Psoas muscle (tissue), 8 donors: ENCODE results near the gene NR2F6. TPM values are rescaled to one million over a fixed set of nuclear protein-coding genes. Genes with fewer than 3 reads are reported as not detected.

Source experiments
- ATAC-seq, 4 donors: fragments of 200-7000 bp; cut with Tn5 transposase; one replicate each; pipeline ENCODE4 v1.9.1; 2020; ENCODE audit warnings: moderate library complexity in 3 of 4, mild to moderate bottlenecking in 2 of 4
- DNase-seq, 2 donors: peaks; one replicate each; pipeline ENCODE4 v3.0.0-alpha.2; 2020
- H3K27ac ChIP-seq: fragments of 200-600 bp; one replicate; pipeline ENCODE4 v1.8.0; 2022
- H3K27me3 ChIP-seq, 3 donors: fragments of 200-600 bp in 1 of 3; one replicate each; pipeline versions ENCODE4 v1.6.1 to v1.8.0; 2013 to 2022; ENCODE audit warnings: low read length in 2 of 3, mild to moderate bottlenecking in 2 of 3, moderate library complexity in 1 of 3; ENCODE audit not compliant: insufficient read depth in 3 of 3
- H3K36me3 ChIP-seq, 2 donors: fragments of 200-600 bp in 1 of 2; one replicate each; pipeline versions ENCODE4 v1.6.1 to v1.8.0; 2013 to 2022; ENCODE audit warnings: low read depth in 1 of 2, mild to moderate bottlenecking in 1 of 2, moderate library complexity in 1 of 2; ENCODE audit not compliant: insufficient read depth in 1 of 2
- H3K4me1 ChIP-seq: fragments of 200-600 bp; one replicate; pipeline ENCODE4 v1.8.0; 2022
- H3K4me3 ChIP-seq: fragments of 200-600 bp; one replicate; pipeline ENCODE4 v1.8.0; 2022; ENCODE audit warnings: mild to moderate bottlenecking
- H3K9me3 ChIP-seq: fragments of 200-600 bp; one replicate; pipeline ENCODE4 v1.8.0; 2022
- CTCF ChIP-seq: fragments of 200-600 bp; IDR thresholded peaks from one replicate; pipeline ENCODE4 v1.8.0; 2022; ENCODE audit warnings: antibody characterized with exemption
- WGBS, 3 donors: extraction: QIAGEN DNeasy Blood & Tissue Kit; methylation state at CpG; one replicate each; pipeline versions ENCODE4 v1.1.6 to v1.1.7; 2013; 5-methylcytosine and 5-hydroxymethylcytosine counted together
- intact Hi-C, 2 donors: fragments of 100-400 bp; cut with DNase I; formaldehyde crosslinking; loops; one replicate each; pipeline versions ENCODE4 v1.11.0 to v1.14.2; 2022
- polyA plus RNA-seq, 3 donors: library from polyadenylated mRNA; stranded (reverse); fragments of 200-250 nt; gene quantifications; one replicate each; pipeline ENCODE4 v1.2.3, GENCODE V29; 2013
- total RNA-seq, 4 donors: library from RNA; stranded (reverse); fragmentation: NEBNext Ultra II Directional in 2 of 4; extraction: Animal tissue kit (Norgen Biotek cat#: 25700) in 2 of 4; gene quantifications; one replicate each; pipeline versions ENCODE4 v1.2.1 to v1.2.4, GENCODE V29; 2021 to 2023
- donor health status: healthy with polysubstance abuse.
- donor health status: DM: no; HTN: no; CAD: no; lungs with moderate emphysema.
- donor health status: Bipolar disorder and iron deficiency.
- donor health status: healthy.
- donor health status: DM: yes; HTN: yes; CAD: no.
- donor health status: DM: no; HTN: no; CAD: no.
- donor health status: DM: no; HTN: no; CAD: no.
- donor health status: DM: yes; HTN: yes; CAD: no.

The NR2F6 gene
- total and polyA plus RNA-seq, 7 donors = 21.1 to 56.7 (median 40.4) TPM

- ATAC-seq (no peak), DNase-seq (no peak)
- TF ChIP-seq CTCF = no peak
- intact Hi-C loops = no loop called here
- Histone ChIP-seq H3K4me1 (peaks cover 35% of the 10 kb centered on the region), H3K9me3 (no peaks in the 10 kb centered on the region), H3K27ac (peak overlapping the region; percentile 84), H3K36me3 (peaks cover 3 to 25% of the 10 kb centered on the region in 2 donors), H3K27me3 (no peaks in the 10 kb centered on the region), H3K4me3 (peak overlapping the region; percentile 85)
- 60 to 65% (median 63%) methylated on average over 7 to 8 of the region's 8 CpGs for WGBS, 3 donors
Measured at GRCh38 chr19:17242431-17243208, 3.1 kb downstream of the NR2F6 start.

- H3K4me3 ChIP-seq = peak overlapping the region; percentile 1
- H3K9me3 ChIP-seq = no peaks in the 10 kb centered on the region
- peaks cover 3 to 34% of the 10 kb centered on the region in 2 donors for H3K36me3 ChIP-seq
- H3K4me1 ChIP-seq = peaks cover 27% of the 10 kb centered on the region
- no peak for TF ChIP-seq CTCF
- peak overlapping the region; percentile 84 for H3K27ac ChIP-seq
- H3K27me3 ChIP-seq = no peaks in the 10 kb centered on the region
- WGBS, 3 donors = 92 to 96% (median 95%) methylated on average over 6 of the region's 6 CpGs
- DNase-seq = no peak
- intact Hi-C loops = no loop called here
- no peak for ATAC-seq
Measured at GRCh38 chr19:17240826-17241399, 4.8 kb downstream of the NR2F6 start.

GRCh38 chr19:17240062-17240752 is 5.5 kb downstream of the NR2F6 start:
- intact Hi-C loops = no loop called here
- Histone ChIP-seq H3K4me3 (no peak overlapping the region), H3K9me3 (no peaks in the 10 kb centered on the region), H3K27me3 (no peaks in the 10 kb centered on the region), H3K36me3 (peaks cover 3 to 34% of the 10 kb centered on the region in 2 donors), H3K4me1 (peaks cover 30% of the 10 kb centered on the region), H3K27ac (no peak overlapping the region)
- WGBS, 3 donors = 66 to 71% (median 66%) methylated on average over 24 of the region's 24 CpGs
- ATAC-seq (no peak), DNase-seq (no peak)
- no peak for TF ChIP-seq CTCF

GRCh38 chr19:17237747-17238706 is 7.7 kb downstream of the NR2F6 start:
- H3K36me3 ChIP-seq = peaks cover 3 to 39% of the 10 kb centered on the region in 2 donors
- intact Hi-C loops = no loop called here
- H3K9me3 ChIP-seq = no peaks in the 10 kb centered on the region
- H3K4me3 ChIP-seq = no peak overlapping the region
- H3K27me3 ChIP-seq = no peaks in the 10 kb centered on the region
- no peak overlapping the region for H3K27ac ChIP-seq
- ATAC-seq = no peak
- DNase-seq = no peak
- 90 to 95% (median 90%) methylated on average over 13 of the region's 13 CpGs for WGBS, 3 donors
- no peak for TF ChIP-seq CTCF
- peaks cover 35% of the 10 kb centered on the region for H3K4me1 ChIP-seq
